Activated naive CD4-positive, alpha-beta T cell treated with anti-CD3 and anti-CD28 coated beads, Interleukin-2, amount 50 U/mL, for 72 hours (primary cell): ENCODE measurements around the gene ANKRD40. TPM values are rescaled to one million over a fixed set of nuclear protein-coding genes. Genes with fewer than 3 reads are reported as not detected.

Source experiments
- ATAC-seq, 2 donors: fragments of 150-1000 bp; cut with Tn5 transposase; 2 replicates each; pipeline ENCODE4 v1.10.0; 2021; ENCODE audit warnings: mild to moderate bottlenecking in 2 of 2, moderate library complexity in 2 of 2
- DNase-seq, 2 donors: peaks; one replicate each; pipeline ENCODE4 v3.0.0; 2021 to 2022; ENCODE audit warnings: low spot score in 2 of 2
- H3K27ac Mint-ChIP-seq, 2 donors: one replicate each; pipeline ENCODE4 v1.8.0; 2022; ENCODE audit warnings: mild to moderate bottlenecking in 2 of 2, mixed read lengths in 2 of 2
- H3K36me3 Mint-ChIP-seq, 2 donors: one replicate each; pipeline ENCODE4 v1.8.0; 2022; ENCODE audit warnings: mixed read lengths in 2 of 2
- H3K9me3 Mint-ChIP-seq, 2 donors: one replicate each; pipeline ENCODE4 v1.8.0; 2022; ENCODE audit warnings: mixed read lengths in 2 of 2
- total RNA-seq, 2 donors: library from RNA; stranded (reverse); gene quantifications; one replicate each; pipeline ENCODE4 v1.2.3, GENCODE V29; 2022

The ANKRD40 gene
- total RNA-seq, 2 donors from 2014 or later = 9.2 to 25.6 TPM

GRCh38 chr17:50649042-50649908 lies 58.4 kb downstream of the ANKRD40 start:
- Mint-ChIP-seq H3K36me3 (peaks cover 0 to 6% of the 10 kb centered on the region in 2 donors), H3K9me3 (no peaks in the 10 kb centered on the region), H3K27ac (no peak overlapping the region)
- DNase-seq = no peak
- ATAC-seq = no peak

- H3K36me3 Mint-ChIP-seq = peaks cover 0 to 6% of the 10 kb centered on the region in 2 donors
- DNase-seq = no peak
Measured at GRCh38 chr17:50647187-50647586, 60.5 kb downstream of the ANKRD40 start.

GRCh38 chr17:50645748-50646682 lies 61.7 kb downstream of the ANKRD40 start:
- Mint-ChIP-seq H3K9me3 (no peaks in the 10 kb centered on the region), H3K27ac (no peak overlapping the region), H3K36me3 (no peaks in the 10 kb centered on the region)
- ATAC-seq (no peak), DNase-seq (no peak)

More at GRCh38 chr17:50647187-50647586, 60.5 kb downstream of the ANKRD40 start:
- no peak for ATAC-seq
- no peak overlapping the region for H3K27ac Mint-ChIP-seq
- no peaks in the 10 kb centered on the region for H3K9me3 Mint-ChIP-seq

Other genes with a start within 250 kb of the ANKRD40 start
- gene CHAD, start 239.0 kb downstream of the ANKRD40 start, total RNA-seq = not detected
- 10 to 100 TPM; 24.4 to 51.0 TPM for gene RSAD1, start 229.1 kb downstream of the ANKRD40 start, total RNA-seq
- gene MYCBPAP, start 199.5 kb downstream of the ANKRD40 start, total RNA-seq = 1 to 10 TPM in 1 of 2 donors, under 1 TPM in 1; 0.30 to 1.6 TPM
- gene EPN3, start 175.2 kb downstream of the ANKRD40 start, total RNA-seq = not detected
- 10 to 100 TPM; 11.4 to 18.6 TPM for gene SPATA20, start 160.7 kb downstream of the ANKRD40 start, total RNA-seq
- under 1 TPM in 1 of 2 donors, not detected in 1; 0.14 TPM for gene CACNA1G, start 147.2 kb downstream of the ANKRD40 start, total RNA-seq
- not detected for gene ABCC3, start 73.0 kb downstream of the ANKRD40 start, total RNA-seq
- 100 to 1,000 TPM; 128 to 145 TPM for gene LUC7L3, start 11.7 kb upstream of the ANKRD40 start, total RNA-seq
- not detected for gene ANKRD40CL, start 59.6 kb upstream of the ANKRD40 start, total RNA-seq
- not detected for gene WFIKKN2, start 127.7 kb upstream of the ANKRD40 start, total RNA-seq
- 10 to 100 TPM; 25.7 to 85.5 TPM for gene TOB1, start 158.4 kb upstream of the ANKRD40 start, total RNA-seq